GM18505 (cell line): ENCODE results near the gene HSPA12A.

ENCODE experiments used
- ATAC-seq: cut with Tn5 transposase; IDR thresholded peaks from one replicate; pipeline ENCODE4 v1.9.1; 2021; ENCODE audit not compliant: unreplicated experiment
- POLR2A ChIP-seq: IDR thresholded peaks from 4 replicates; pipeline ENCODE4 v1.6.1; 2011; ENCODE audit warnings: borderline replicate concordance; ENCODE audit not compliant: insufficient read depth, insufficient read length; ENCODE audit errors: extremely low read depth

The HSPA12A gene

DNA sequence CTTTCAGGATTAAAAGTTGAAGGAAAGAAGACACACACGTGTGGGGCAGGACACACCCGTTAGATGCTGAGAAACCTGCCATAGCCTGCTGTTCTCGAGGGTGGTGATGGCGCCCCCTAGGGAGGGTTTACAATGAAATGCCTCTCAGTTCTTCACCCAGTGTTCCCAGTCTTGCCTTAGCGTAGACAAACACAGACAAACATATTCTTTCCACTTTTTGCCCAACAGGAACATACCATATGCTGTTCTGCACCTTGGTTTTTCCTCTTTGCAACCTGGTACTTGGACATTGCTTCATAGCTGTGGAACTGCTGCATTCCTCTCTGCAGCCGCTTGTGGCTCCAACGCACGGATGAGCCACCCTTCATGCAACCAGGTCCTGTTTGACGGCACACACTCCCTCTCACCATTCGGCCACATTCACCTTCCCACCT, 23.3 kb upstream of the HSPA12A start:
- no peak for ATAC-seq
- TF ChIP-seq POLR2A = no peak

DNA sequence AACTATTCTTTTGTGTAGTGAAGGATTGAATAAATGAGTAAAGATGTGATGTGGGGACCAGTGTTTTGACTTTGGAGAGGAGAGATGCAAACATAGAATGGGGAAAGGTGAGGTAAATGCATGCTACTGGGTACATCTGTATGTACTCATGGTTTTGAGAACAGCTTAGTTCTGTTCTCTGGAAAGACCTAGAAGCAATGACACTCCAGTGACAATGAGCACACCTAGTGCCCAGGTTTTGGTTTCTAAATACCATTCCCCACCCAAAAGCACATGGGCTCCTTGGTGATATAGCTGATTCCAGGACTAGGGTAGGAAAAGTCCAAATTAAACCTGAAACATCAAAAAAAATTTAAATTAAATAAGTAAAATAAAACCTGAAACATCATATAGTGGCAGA, 22.6 kb upstream of the HSPA12A start:
- ATAC-seq = no peak
- TF ChIP-seq POLR2A = no peak

DNA sequence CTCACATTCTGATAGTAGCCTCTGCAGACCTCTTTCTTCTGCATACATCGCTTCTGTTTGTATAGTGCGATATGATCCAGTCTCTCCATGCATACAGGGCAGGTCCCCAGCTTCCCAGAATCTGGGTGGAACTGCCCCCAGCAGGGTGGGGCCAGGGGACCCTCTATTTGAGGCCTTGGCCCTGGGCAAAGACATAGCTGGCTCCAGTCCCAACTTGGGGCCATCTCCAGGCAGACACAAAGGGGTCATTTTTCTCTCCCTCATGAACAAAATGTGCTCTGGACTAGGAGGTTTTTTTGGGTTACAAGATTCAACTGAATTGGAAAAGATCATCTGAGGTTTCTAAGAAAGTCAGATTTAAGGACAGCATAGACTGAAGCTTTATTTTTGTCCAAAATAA, 21.1 kb upstream of the HSPA12A start:
- TF ChIP-seq POLR2A = no peak
- no peak for ATAC-seq

DNA sequence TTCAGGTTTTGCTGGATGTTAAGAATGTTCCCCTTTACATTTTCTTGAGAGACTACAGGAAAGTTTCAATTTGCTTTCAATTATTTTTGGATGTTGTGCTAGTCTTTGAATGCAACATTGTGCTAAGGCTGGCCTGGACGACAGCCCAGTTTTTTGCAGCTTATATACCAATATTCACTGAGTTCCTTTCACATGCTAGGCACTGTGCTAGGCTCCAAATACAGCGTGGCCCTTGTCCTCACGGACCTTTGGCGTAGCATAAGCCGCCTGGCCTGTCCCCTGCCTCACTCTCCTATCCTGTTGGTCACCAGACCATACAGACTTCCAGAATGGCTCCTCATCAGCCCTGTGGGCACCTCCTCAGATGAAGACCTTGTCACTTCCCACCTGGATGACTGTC, 19.5 kb upstream of the HSPA12A start:
- no peak for ATAC-seq
- no peak for TF ChIP-seq POLR2A

DNA sequence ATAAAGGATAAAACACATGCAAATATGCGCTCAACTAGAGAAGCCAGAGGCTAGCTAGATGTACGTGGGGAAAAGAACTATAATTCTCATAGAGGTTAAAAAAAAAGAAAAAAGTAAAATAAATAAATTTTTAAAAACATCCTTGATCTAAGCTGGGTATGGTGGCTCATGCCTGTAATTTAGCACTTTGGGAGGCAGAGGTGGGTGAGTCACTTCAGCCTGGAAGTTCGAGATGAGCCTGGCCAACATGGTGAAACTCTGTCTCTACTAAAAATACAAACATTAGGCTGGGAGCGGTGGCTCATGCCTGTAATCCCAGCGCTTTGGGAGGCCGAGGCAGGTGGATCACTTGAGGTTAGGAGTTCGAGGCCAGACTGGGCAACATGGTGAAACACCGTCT, 18.6 kb upstream of the HSPA12A start:
- no peak for ATAC-seq
- no peak for TF ChIP-seq POLR2A

DNA sequence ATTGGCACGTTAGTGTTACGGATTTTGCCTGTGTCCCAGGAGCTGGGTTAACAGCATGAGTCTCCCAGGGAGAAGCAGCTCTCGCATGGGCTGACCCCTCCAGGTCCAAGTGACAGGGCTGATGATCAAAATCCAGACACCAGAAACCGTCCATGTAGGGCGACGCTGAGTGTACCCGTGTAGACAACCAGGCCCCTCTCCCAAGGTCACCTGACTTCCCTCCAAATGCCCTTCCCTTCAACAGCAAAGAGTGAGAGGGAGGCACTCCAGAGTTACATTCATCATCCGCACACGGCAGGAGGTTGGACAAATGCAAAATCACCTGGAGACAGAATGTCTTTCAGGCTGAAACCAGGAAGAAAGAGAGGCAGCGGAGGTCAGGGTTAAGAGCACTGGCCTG, 14.9 kb upstream of the HSPA12A start:
- ATAC-seq = no peak
- no peak for TF ChIP-seq POLR2A

DNA sequence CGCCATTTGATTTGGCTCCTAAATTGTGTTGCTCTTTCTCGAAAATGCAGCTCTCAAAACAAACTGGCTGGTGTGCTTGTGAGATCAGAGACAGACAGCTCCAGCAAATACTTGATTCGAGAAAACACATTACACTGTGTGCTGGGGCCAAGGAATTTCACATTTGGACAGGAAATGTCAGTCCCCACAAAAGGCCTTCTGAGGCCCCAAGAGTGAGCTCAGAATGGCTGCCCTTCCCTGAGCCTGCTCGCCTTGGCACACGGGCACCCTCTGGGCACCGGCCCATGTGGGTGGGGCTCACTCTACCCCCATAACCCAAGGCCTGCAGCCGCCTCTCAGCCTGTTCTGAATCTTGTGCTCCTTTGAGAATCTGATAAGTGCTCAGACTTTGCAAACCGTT, 13.9 kb upstream of the HSPA12A start:
- TF ChIP-seq POLR2A = no peak
- no peak for ATAC-seq

DNA sequence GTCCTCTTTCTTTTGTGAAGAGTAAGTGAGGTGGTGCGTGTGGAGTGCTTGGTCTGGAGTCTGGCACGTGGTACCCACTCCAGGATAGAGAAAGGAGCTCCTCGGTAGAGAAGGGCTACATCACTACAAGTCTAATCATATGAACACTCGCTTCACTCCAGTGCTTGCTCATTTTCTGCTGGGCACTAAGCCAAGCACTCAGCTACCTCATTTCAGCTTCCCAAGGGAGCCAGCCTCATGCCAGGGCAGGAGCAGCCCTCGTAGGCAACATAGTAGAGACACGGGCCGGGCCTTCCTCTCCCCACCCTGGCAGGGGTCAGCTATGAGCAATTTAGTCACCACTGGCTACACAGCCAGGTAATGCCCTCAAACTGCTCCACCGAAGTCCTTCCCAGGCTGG, 11.4 kb upstream of the HSPA12A start:
- ATAC-seq = no peak
- no peak for TF ChIP-seq POLR2A

DNA sequence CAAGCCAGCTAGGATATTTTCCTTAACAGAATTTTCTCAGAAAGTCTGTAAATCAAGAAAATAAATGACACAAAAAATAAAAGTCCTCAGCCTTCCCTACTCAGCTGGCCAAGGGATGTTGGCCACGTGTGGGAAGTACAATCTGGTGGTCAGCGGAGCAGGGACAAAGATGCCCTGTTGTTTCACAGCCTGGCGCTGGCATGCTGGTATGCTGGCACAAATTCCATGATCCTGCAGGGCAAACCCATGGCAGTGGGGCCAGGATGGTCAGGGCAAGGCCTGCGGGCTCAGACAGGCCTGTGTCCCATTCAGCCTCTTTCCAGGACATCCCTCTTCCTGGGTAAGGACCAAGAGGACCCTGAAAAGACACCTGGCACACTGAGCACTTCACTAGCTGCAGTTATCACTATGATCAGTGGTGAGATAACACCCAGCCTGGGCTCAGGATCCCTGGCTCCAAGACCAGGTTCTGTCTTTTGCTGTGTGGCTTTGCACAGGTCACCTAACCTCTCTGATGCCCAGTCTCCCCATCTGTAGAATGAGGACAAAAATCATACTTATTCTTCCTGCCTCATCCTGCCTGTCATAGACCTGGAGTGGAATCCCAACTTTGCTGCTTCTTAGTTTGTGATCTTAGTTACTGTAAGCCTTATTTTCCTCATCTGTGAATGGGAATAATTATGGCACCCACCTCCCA, 10.8 kb upstream of the HSPA12A start:
- no peak for TF ChIP-seq POLR2A
- no peak for ATAC-seq

DNA sequence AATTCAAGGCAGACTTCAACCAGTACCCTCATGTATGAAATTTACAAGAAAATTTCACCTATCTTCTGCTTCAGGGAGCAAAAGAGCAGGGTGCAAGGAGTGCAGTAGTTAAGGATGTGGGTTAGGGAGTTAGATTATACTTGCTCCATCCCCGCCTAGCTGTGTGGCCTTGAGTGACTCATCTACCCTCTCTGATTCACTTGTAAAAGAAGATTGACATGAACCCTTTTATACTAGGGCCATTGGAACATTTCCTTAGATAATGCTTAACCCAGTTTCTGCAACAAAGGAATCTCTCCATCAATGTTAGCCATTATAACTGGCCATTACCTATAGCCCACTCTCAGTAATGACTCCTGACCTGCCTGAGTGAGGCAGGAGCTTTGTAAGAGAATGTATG, 10.2 kb upstream of the HSPA12A start:
- TF ChIP-seq POLR2A = no peak
- no peak for ATAC-seq

DNA sequence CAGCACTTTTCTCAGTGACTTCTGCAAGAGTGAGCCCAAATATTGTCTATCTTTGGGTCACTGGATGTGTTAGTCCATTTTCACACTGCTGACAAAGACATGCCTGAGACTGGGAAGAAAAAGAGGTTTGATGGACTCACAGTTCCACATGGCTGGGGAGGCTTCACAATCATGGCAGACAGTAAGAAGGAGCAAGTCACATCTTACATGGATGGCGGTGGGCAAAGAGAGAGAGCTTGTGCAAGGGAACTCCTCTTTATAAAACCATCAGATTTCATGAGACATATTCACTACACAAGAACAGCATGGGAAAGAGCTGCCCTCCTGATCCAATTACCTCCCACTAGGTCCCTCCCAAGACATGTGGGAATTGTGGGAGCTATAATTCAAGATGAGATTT, 6.1 kb upstream of the HSPA12A start:
- ATAC-seq = no peak
- no peak for TF ChIP-seq POLR2A

DNA sequence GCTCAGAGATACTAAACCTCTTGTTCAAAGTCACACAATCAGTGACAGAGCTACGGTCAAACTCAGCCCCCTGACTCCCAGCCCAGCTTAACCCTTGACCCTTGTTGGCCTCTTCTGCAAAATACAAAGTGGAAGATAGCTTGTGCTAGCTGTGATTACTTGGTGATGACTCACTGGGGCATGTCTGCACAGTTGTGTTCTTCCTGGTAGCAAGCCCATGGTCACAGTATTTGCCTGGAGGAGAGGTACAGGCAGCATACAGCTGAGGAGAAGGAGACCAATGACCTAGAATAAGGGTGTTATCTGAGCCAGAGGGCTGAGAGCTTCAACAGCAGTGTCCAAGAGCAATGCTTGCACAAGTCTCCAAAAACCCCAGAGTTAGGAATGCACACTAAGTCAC, 5.7 kb upstream of the HSPA12A start:
- ATAC-seq = no peak
- no peak for TF ChIP-seq POLR2A

DNA sequence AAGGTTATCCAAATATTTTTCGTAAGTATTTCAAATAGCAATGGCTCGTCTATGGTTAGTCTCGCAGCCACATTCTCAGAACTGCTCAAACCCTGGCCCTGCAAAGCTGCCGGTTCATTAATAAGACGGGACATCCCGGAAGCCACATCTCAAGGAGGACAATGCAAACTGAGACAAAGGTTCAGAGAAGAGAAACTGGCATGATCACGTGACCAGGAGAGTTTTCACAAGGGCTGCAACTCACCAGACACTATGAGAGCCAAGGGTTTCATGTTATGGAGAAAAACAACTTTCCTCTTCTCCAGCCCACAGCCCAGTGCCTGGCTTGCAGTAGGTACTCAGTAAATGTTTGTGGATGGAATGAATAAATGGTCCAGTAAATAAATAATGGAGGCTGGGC, 5.0 kb upstream of the HSPA12A start:
- no peak for TF ChIP-seq POLR2A
- no peak for ATAC-seq

DNA sequence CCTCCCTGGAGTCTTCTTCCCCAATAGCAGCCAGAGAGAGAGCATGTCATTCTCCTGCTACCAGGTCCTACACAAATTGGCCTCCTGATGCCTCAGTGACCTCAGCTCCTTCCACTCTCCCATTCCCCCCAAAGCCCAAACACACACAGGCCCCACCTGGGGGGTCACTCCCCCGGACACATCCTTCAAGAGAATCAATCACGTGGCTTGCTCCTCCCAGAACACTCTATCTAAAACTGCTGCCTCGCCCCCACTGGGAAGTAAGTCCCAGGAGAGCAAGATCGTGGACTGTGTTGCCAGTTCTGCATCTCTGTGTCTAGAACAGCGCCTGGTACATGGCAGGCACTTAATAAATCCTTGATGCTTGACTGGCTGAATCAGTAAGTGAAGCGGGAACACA, 2.5 kb upstream of the HSPA12A start:
- ATAC-seq = no peak
- no peak for TF ChIP-seq POLR2A
